Stimulated activated CD8-positive, alpha-beta memory T cell treated with anti-CD3 and anti-CD28 coated beads, Interleukin-12 subunit alpha, Interleukin-12 subunit beta, amount 100 ng/mL, for 24 hours (primary cell): ENCODE results near the gene BAIAP2.
"Not testable (repeated sequence)": the region's sequence is repeated elsewhere in the genome, so short reads cannot be mapped to it uniquely, and the experiment has no call there.

Source experiments
- DNase-seq: peaks from one replicate; pipeline ENCODE4 v3.0.0-alpha.2; 2020; ENCODE audit errors: extremely low read depth

Gene BAIAP2

DNA sequence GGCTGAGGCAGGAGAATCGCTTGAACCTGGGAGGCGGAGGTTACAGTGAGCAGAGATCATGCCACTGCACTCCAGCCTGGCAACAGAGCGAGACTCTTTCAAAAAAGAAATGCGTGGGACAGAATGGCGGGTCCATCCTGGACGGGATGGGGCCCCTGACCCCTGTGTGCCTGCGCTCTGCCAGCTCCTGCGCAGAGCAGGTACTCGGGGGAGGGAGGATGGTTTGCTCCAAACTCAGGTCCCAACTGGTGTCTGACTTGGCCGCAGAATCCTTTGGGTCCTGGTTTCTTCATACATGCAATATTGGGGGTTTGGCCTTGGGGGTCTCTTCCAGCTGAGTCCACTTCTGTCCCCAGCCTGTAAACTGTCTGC, 33.0 kb upstream of the BAIAP2 start:
- no peak for DNase-seq

GRCh38 chr17:81002409-81003361, 32.3 kb upstream of the BAIAP2 start:
- no peak for DNase-seq

DNA sequence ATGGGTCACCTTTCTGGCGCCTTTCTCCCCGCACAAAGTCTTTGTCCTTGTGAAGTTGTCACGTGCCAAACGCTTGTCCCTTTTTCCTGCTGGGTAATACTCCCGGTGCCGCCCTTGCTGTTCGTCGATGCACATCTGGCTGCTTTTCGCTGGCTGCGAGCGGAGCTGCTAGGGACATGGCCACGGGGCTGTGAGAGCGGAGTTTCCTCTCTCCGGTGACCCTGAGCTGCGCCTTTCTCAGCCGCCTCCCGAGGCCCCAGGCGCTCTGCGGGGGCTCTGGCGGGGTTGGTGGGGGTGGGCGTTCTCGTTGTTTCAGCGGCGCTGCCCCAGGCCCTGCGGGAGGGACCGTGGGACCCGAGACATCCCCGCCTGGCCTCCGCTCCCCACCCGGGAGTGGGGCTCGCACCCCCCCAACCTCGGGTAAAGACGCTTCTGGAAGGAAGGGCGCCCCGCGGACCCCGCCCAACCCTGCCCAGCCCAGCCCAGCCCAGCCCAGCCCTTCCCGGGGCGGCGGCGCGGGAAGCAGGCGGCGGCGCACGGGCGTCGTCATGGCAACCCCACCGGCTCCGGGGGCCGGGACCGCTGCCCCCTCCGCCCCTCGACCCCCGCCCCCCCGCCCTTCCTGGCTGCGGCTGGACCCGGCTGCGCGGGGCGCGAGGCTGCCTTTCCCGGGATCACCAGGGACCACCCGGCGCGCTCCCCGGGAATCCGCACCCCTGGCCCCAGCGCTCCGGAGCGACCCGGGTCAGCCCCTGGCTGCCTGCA, 31.1 kb upstream of the BAIAP2 start:
- no peak for DNase-seq

GRCh38 chr17:81006891-81007290, 28.1 kb upstream of the BAIAP2 start:
- no peak for DNase-seq

- no peak for DNase-seq
These were observed 26.8 kb upstream of the BAIAP2 start for GRCh38 chr17:81008140-81008539.

DNA sequence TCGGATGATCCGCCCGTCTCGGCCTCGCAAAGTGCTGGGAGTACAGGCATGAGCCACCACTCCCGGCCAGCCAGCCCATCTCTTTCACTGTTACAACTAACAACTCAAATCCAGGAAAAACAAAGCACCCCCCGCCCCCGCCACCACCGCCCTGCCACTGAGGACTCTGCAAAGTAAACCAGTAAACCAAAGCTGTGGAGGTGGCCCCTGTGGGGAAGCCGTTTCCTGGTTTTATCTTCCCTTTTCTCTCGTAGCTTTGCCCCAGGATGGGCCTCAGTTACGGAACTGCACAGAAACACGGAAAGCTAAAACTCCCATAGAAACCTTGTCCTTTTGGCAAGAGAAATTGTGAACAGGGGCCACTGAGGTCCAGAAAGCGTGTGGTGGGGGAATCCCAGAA, 25.8 kb upstream of the BAIAP2 start:
- DNase-seq: no peak

DNA sequence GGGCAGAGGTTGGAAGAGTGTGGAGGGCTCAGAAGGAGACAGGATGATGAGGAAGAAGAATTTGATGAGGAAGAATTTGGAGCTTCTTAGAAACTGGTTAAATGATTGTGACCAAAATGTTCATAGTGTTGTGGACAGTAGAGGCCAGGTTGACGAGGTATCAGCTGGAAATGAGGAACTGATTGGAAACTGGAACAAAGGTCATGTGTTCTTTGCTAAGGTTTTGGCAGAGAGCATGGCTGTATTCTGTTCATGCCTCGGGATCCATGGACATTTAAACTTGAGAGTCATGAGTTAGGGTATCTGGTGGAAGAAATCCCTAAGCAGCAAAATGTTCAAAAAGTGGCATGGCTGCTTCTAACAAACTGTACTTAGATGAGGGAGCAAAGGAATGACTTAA, 24.0 kb upstream of the BAIAP2 start:
- no peak for DNase-seq

- no peak for DNase-seq
These were observed 23.0 kb upstream of the BAIAP2 start for GRCh38 chr17:81011951-81012350.

DNA sequence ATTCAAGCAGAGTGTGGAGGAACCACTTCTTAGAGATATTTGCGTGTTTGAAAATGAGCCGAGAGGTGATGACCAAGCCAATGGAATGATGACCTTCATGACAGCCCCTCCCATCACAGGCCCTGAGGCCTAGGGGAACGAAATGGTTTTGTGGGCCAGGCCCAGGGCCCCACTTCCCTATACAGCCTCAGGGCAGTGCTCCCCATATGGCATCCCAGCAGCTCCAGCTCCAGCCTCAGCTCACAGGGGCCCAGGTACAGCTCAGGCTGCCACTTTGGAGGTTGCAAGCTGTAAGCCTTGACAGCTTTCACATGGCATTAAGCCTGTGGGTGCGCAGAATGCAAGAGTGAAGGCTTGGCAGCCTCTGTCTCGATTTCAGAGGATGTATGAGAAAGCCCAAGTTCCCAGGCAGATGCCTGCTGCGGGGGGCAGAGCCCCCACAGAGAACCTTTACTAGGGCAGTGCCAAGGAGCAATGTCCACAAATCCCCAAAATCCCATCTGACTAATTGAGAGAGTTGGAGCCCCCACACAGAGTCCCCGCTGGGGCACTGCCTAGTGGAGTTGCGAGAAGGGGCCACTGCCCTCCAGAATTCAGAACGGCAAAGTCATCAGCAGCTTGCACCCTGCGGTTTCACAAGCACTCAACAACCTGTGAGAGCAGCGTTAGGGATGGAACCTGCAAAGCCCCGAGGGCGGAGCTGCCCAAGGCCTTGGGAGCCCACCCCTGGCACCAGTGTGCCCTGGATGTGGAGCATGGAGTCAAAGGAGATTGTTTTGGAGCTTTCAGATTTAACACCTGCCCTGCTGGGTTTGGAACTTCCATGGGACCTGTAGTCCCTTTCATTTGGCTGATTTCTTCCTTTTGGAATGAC, 22.1 kb upstream of the BAIAP2 start:
- DNase-seq: no peak

DNA sequence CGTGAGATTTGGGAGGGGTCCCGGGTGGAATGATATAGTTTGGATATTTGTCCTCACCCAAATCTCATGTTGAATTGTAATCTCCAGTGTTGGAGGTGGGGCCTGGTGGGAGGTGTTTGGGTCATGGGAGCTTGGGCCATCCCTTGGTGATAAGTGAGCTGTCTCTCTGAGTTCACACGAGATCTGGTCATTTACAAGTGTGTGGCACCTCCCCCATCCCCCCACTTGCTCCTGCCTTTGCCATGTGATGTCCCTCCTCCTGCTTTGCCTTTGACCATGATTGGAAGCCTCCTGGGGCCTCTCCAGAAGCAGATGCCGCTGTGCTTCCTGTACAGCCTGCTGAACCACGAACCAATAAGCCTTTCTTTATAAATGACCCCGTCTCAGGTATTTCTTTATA, 21.3 kb upstream of the BAIAP2 start:
- DNase-seq: no peak

DNA sequence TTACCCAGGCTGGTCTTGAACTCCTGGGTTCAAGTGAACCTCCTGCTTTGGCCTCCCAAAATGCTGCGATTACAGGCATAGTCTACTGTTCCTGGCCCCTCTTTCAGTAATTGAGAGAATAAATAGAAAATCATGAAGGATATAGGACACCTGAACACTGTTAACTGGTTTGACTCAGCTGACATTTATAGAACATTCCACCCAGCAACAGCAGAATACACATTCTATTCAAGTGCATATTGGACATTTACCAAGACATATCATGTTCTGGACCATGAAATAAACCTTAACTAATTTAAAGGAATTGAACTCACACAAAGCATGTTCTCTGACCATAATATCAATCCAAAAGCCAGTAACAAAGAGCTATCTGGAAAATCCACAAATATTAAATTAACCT, 19.8 kb upstream of the BAIAP2 start:
- DNase-seq: no peak

GRCh38 chr17:81016575-81016974, 18.4 kb upstream of the BAIAP2 start:
- DNase-seq: no peak

DNA sequence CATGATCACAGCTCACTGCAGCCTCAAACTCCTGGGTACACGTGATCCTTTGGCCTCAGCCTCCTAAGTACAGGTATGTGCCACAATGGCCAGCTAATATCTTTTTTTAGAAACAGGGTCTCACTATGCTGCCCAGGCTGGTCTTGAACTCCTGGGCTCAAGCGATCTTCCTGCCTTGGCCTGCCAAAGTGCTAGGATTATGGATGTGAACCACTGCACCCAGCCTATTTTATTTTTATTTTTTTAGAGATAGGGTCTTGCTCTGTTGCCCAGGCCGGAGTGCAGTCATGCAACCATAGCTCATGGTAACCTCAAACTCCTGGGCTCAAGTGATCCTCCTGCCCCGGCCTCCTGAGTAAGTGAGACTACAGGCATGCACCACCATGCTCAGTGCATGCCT, 17.6 kb upstream of the BAIAP2 start:
- not testable (repeated sequence) for DNase-seq

GRCh38 chr17:81018044-81018802, 16.7 kb upstream of the BAIAP2 start:
- DNase-seq: no peak

DNA sequence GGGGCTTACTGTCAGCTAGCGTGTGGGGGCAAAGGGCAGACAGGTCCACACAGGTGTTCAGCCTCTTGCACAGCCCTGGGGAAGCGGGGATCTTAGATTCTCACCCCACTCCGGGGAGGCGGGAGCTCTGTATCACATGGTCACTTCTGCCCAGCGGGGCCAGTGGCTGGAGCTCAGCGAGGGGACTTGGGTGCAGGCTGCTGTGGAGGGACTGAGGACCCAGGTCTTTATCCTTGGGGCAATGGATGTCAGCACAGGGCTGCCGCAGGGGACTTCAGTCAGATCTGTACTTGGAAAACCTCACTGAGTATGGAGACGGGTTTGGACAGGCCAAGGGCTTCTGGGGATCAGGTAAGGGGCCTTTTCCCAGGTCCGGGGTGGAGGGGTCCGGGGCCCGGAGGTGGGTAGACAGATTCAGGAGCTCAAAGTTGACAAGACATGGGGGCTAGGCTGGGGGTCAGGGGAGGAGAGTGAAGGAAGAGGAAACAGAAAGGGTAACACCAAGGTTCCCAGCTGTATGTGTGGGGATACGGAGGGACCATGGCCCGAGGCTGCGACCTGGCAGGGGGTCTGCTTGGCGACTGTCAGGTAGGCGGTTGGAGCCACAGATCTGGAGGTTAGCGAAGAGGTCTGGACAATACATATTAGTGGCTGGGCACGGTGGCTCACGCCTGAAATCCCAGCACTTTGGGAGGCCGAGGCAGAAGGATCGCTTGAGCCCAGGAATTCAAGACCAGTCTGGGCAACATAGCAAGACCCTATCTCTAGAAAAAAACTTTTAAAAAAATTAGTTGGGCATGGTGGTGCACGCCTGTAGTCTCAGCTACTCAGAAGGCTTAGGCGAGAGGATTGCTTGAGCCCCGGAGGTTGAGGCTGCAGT, 15.1 kb upstream of the BAIAP2 start:
- no peak for DNase-seq

- DNase-seq: no peak
These were observed 14.5 kb upstream of the BAIAP2 start for GRCh38 chr17:81020443-81020766.

DNA sequence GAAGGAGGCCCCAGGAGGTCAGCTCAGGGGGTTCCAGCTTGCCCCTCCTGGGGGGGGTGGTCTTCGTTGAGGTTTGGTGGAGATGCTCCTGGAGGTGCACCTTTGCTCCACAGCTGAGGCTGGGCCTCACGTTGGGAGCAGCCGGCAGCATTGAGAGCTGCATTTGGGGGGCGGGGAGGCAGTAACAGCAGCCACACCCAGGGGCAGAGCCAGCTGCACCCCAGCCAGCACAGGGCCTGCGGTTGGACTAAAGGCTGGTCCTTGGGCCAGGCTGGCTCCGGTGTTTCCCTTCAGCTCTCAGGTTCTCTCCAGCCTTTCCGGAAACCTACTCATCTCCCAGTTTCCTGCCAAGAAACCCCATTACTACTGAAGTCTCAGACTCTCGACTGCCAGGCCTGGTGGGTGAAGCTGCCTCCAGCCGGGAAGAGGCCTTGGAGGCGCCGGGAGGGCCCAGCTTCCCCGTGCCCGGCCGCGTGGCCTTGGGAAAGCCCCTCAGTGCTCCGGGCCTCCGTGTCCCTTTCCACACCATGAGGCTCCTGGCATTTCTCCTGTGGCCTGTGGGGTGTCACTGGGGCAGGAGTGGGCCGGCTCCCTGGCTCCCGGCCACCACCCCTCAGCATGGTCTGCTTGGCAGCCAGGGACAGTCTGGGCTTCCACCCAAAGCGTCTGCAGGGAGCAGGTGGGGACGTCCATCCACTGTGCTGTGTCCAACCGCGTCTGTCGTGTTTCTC, 14.0 kb upstream of the BAIAP2 start:
- DNase-seq: no peak

- DNase-seq: no peak
These were observed 13.2 kb upstream of the BAIAP2 start for GRCh38 chr17:81021531-81022343.

DNA sequence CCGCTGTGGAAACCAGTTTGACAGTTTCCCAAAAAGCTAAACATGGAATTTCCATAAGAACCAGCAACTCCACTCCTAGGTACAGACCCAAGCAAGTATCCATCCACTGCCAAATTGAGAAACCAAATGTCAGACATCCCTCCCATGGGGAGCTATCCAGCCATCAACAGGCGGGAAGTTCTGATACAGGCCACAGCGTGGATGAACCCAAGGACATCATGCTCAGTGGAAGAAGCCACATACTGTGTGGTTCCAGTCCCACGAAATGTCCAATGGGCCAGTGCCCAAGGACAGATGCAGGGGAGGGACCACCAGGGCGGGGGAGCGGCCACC, 12.6 kb upstream of the BAIAP2 start:
- DNase-seq: no peak
